H7 (cell line): Measurements from ENCODE around the gene SMS. TPM values are rescaled to one million over a fixed set of nuclear protein-coding genes. Genes with fewer than 3 reads are reported as not detected.

Source experiments
- DNase-seq: peaks from one replicate; pipeline ENCODE4 v3.0.0; 2012
- H3K27me3 ChIP-seq: 2 replicates; pipeline ENCODE4 v1.6.0; 2011; ENCODE audit warnings: mild to moderate bottlenecking, low read length; ENCODE audit not compliant: control insufficient read depth, insufficient read depth
- H3K36me3 ChIP-seq: replicated peaks from 2 replicates; pipeline ENCODE4 v1.5.1; 2011; ENCODE audit warnings: low read length; ENCODE audit not compliant: control insufficient read depth, insufficient read depth
- H3K4me3 ChIP-seq: 2 replicates; pipeline ENCODE4 v1.5.1; 2011; ENCODE audit warnings: low read depth, mild to moderate bottlenecking, control low read depth, low read length, moderate library complexity; ENCODE audit not compliant: insufficient read depth
- total RNA-seq: library from RNA; depleted of rRNA; stranded (reverse); fragments of >200 nt; shearing (Covaris generic); gene quantifications from 2 replicates; pipeline ENCODE4 v1.2.3, GENCODE V29; 2014; rRNA removed

The SMS gene
- total RNA-seq, 1 experiment from 2014 or later: 396 TPM

DNA sequence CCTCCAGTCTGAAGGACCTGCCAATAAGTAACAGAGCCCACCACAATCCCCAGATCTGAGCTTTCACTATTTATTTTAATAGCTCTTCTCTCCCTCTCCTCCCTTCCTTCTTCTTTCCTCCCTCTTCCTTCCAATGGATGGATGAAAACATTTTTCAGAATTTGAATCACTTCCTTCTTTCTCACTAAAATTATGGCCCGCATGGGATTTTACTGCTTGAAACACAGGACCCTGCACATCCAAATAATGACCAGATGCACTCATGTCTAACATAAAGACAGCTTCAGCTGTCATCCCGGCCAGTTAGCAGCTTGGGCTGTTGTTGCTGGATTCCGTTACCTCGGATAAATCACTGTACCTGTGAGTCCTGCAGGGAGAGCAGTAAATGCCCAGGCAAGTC lies 86.2 kb downstream of the SMS start:
- no peaks in the 10 kb centered on the region for H3K36me3 ChIP-seq
- H3K27me3 ChIP-seq: no peaks in the 10 kb centered on the region
- DNase-seq: no peak
- no peak overlapping the region for H3K4me3 ChIP-seq

DNA sequence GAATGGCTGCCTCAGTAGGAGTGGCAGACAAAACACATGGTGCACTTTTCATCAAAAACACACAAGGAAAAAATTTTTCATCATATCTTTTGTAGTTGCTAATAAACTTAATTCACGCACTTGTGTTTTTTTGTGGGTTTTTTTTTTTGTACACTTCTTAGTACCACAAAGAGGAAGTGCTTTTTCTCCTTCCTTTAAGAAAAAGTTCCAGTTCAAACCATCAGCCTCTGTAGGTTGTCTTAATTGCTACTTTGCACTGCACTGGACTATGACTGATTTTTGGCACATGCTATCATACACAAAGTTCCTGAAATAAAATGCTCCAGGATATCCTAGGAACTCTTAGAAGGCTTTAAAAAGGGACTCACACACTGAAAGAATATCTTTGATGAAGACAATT lies 91.6 kb downstream of the SMS start, which contains the start of gene PHEX:
PHEX (plus strand) TSS at position 242 of the 400 bp plus-strand sequence. CDS start 681 bp downstream, outside the sequence.
- DNase-seq: no peak
- no peaks in the 10 kb centered on the region for H3K27me3 ChIP-seq
- no peaks in the 10 kb centered on the region for H3K36me3 ChIP-seq
- no peak within 1 kb of the TSS for H3K4me3 ChIP-seq

DNA sequence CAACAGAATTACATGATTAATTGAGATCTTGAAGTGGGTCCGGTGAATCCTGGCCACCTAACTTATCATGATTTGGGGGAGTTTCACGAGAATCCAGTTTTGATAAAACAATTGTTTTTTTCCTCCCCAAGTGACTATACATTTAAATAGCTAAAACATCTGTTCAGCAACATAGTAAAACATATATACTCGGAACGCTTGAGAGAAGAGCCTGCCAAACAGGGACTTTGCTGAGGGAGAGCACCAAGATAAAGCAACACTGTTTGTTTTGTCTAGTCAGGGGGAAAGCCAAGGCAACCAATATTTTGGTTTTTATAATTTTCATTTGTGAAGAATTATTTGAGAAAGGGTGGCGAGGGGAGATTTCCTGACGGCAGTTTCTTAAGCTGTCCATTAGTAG lies 92.0 kb downstream of the SMS start:
- Histone ChIP-seq H3K27me3 (no peaks in the 10 kb centered on the region), H3K36me3 (no peaks in the 10 kb centered on the region), H3K4me3 (no peak overlapping the region)
- DNase-seq: no peak

DNA sequence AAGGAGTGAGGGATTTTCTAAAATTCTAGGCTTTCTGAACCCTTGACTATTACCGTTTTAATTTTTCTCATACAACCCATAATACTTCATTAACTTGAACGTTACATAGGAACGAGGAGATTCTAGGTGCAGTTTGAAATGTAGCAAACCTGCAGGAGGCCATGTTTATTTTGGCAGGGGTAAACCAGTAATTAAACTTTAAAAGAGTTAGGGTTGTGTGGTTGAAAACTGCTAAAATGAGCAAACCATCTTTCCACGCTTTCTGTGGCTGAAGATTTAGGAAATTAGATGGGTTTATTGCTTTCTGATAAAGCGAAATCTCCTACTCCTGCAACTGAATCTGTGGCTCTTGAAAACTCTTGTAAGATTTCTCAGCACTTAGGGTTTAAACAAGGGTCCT lies 93.3 kb downstream of the SMS start:
- Histone ChIP-seq H3K4me3 (no peak overlapping the region), H3K27me3 (no peaks in the 10 kb centered on the region), H3K36me3 (no peaks in the 10 kb centered on the region)
- DNase-seq: no peak

DNA sequence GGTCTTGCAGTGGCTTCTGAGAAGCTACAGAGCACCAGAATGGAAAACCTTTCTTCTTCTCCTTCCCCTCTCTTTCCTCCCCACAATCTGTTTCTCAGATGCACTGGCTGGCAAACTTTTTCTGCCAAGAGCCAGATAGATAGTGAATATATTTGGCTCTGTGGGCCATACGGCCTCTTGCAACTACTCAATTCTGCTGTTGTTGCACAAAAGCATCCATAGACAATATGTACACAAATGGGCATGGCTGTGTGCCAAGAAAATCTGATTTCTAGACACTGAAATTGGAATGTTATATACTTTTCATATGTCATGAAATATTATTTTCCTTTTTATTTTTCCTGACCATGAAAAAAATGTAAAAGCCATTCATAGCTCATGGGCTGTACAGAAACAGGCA lies 94.7 kb downstream of the SMS start:
- no peaks in the 10 kb centered on the region for H3K36me3 ChIP-seq

DNA sequence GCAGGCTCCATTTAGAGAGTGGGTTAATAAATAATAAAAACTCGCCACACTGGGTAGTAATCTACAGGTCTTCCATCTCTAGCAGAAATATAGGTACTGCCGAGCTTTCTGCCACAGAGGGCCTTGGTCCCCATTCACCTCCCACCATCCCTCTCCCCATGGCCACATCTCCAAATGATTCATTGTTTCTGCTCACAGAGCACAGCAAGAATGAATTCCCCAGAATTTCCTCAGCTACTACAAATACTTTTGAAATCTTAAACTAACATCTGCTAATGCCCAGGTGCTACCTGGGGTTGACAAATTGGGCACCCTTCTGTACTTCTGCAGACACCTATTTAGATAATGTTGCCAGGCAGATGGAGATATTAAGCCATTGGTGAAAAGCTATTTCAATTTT lies 96.7 kb downstream of the SMS start:
- no peak overlapping the region for H3K4me3 ChIP-seq
- no peak for DNase-seq
- H3K27me3 ChIP-seq: no peaks in the 10 kb centered on the region
- H3K36me3 ChIP-seq: no peaks in the 10 kb centered on the region

More for the DNA sequence above, 94.7 kb downstream of the SMS start:
- Histone ChIP-seq H3K27me3 (no peaks in the 10 kb centered on the region), H3K4me3 (no peak overlapping the region)
- no peak for DNase-seq

DNA sequence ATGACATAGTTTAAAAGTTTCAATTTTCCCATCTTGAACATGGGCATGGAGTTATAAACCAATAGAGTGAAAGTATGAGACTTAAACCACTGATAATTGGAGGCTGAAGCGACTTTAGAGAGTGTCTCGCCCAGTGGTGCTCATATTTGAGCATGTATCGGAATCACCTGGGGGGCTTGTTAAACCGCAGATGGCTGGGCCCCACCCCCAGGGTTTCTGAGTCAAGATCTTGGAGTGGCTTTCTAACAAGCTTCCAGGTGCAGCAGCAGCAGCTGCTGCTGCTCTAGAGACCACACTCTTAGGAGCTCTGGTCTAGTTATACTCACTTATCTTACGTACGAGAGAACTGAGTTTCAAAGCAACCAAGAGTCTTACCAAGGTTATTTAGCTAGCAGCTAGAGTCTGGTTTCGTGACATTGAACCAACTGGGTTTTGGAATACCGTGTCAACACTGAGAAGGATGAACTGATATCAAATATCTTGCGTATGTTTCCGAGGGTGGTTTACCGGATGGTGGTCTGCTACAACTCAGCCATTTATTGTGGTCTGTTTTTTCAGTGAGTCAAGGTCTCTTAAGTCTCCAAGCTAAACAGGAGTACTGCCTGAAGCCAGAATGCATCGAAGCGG lies 97.5 kb downstream of the SMS start:
- Histone ChIP-seq H3K4me3 (no peak overlapping the region), H3K36me3 (no peaks in the 10 kb centered on the region)
- DNase-seq: no peak

DNA sequence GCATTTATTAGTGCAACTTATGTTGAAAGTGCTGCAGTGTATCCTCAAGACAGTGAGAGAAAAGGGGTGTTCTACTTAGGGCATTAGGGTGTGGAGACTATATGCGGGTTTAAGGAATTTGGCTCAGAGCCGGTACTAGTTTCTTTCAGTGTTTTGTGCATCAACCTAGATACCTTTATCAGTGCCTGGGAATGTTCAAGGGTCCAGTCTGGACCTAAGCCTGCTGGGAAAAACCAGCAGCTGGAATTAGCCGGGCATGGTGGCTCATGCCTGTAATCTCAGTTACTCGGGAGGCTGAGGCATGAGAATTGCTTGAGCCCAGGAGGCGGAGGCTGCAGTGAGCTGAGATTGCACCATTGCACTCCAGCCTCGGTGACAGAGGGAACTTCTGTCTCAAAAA lies 99.0 kb downstream of the SMS start:
- no peak overlapping the region for H3K4me3 ChIP-seq

More for the DNA sequence above, 97.5 kb downstream of the SMS start:
- no peaks in the 10 kb centered on the region for H3K27me3 ChIP-seq

DNA sequence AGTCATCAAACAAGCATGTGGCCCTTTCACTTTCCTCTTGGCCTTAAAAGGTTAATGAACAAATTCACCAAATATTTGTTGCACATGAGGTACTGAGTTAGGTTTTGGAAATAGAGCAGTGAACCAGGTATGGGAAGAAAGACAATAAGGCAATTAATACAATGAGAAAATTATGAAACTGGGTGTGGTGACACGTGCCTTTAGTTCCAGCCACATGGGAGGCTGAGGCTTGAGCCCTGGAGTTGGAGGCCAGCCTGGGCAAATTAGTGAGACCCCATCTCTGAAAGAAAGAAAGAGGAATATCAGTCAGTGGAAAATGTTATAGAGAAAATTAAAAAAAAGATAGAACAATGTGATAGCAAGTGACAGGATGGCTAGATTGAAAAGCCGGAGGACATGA lies 99.7 kb downstream of the SMS start:
- Histone ChIP-seq H3K36me3 (no peaks in the 10 kb centered on the region), H3K27me3 (no peaks in the 10 kb centered on the region), H3K4me3 (no peak overlapping the region)
- no peak for DNase-seq

More for the DNA sequence above, 99.0 kb downstream of the SMS start:
- no peaks in the 10 kb centered on the region for H3K36me3 ChIP-seq
- no peaks in the 10 kb centered on the region for H3K27me3 ChIP-seq
- DNase-seq: no peak

DNA sequence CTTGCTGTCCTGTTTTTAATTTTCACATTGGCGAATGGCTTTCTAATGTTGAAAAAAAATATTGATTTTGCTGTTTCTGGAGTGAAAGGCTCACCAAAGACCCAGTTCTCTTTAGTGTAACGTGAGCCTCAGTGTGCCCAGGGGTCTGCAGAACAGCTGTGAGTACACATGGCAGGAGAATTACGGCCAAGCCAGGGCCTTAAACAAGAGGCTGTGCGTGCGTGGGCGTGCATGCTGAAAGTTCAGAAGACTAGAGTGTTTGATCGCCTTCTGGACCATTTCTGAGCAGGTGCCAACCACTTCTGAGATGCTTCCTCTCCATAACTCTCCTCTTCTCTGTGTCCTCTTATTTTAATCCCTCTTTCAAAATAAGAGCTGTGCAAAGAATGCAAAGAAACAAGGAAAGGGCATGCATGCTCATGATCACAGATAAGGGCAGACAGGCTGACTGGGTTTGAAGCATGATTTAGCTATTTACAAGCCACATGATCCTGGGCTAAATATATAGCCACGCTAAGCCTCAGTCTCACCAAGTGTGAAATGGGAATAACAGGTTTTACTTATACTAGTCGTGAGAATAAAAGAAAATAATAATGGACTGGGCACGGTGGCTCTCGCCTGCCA lies 101.5 kb downstream of the SMS start:
- Histone ChIP-seq H3K4me3 (no peak overlapping the region), H3K27me3 (no peaks in the 10 kb centered on the region), H3K36me3 (no peaks in the 10 kb centered on the region)
- no peak for DNase-seq

DNA sequence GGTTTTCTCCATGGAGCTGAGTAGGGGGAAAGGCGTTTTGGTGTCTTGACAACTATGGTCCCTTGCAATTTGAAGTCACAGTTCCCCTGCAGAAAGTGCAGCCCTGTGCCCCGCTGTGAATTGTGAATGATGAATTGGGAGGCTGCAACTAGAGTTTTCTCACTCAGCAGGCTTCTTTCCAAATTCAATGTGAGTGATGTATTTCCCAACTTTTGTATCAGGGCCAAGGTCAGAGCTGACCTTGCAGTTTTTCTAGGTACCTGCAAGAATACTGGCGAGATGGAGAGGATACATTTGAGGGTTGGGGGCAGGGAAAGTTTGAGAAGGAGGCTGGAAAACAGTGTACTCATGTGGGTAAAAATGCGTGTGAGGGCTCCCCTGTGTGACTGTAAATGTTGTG lies 103.4 kb downstream of the SMS start:
- H3K36me3 ChIP-seq: no peaks in the 10 kb centered on the region
- H3K4me3 ChIP-seq: no peak overlapping the region
- no peak for DNase-seq
- H3K27me3 ChIP-seq: no peaks in the 10 kb centered on the region

Other genes with a start within 250 kb of the SMS start
- 1.9 TPM in 1 of 2 replicates, not detected in the other for gene SMPX, start 182.6 kb upstream of the SMS start, total RNA-seq
- gene MBTPS2, start 101.1 kb upstream of the SMS start, total RNA-seq: 3.6 and 3.8 TPM in 2 replicates
- 0.10 and 0.30 TPM in 2 replicates for gene YY2, start 84.7 kb upstream of the SMS start, total RNA-seq
- gene PHEX, start 91.6 kb downstream of the SMS start, total RNA-seq: 0.04 and 0.07 TPM in 2 replicates